OCI-LY7 (cell line): ENCODE measurements around the gene PNPT1.

Experiments
- CTCF ChIP-seq: fragments of 200-600 bp; sonication (generic); conservative IDR thresholded peaks from 2 replicates; pipeline ENCODE4 v1.5.1; 2014; ENCODE audit warnings: mild to moderate bottlenecking, antibody characterized with exemption, low read length, moderate library complexity, mixed read lengths
- EZH2phosphoT487 ChIP-seq: fragments of 200-600 bp; sonication (generic); IDR thresholded peaks from 2 replicates; pipeline ENCODE4 v1.6.1; 2018; ENCODE audit warnings: low read depth, borderline replicate concordance, mild to moderate bottlenecking, mixed run types, antibody characterized with exemption, low read length, moderate library complexity, mixed read lengths

- TF ChIP-seq EZH2phosphoT487 (no peak), CTCF (no peak)
Observed at GRCh38 chr2:55729136-55729685, 35.6 kb upstream of the PNPT1 start.
